Measurements from ENCODE around the gene ENC1. TPM values are rescaled to one million over a fixed set of nuclear protein-coding genes. Genes with fewer than 3 reads are reported as not detected.

The ENC1 gene
- total RNA-seq, 1 experiment from 2014 or later, result 38.8 TPM

DNA sequence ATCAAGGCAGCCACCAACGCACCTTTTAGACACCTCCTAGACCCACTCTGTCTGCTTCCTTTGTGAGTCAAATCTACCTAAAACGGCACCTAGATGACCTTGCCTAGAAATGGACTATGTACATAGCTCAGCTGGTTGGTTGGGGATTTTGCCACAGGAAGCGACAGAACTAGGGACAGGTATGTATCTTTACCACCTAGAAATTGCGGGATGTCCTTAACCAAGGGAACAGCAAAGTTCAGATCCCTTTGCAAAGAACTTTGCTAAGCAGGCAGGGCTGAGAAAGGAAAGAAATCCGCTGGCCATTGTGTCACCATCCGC lies 2.0 kb upstream of the ENC1 start:
- peak overlapping the region; percentile 84; the same call in 1 of the 2 replicates for H3K4me3 ChIP-seq
- peaks cover 19% of the 10 kb centered on the region for H3K36me3 ChIP-seq (ENCODE audit: low read depth)
- H3K27me3 ChIP-seq (ENCODE audit: insufficient read depth, low read depth), result no peaks in the 10 kb centered on the region
- H3K4me1 ChIP-seq (replicated peaks; ENCODE audit: insufficient read depth), result peaks cover 41% of the 10 kb centered on the region
- no peaks in the 10 kb centered on the region for H3K9me3 ChIP-seq (ENCODE audit: insufficient read depth, low read depth)
- H3K9me2 ChIP-seq (ENCODE audit: insufficient read depth), result no peaks in the 10 kb centered on the region
- H3K79me2 ChIP-seq (ENCODE audit: low read depth), result peaks cover 29% of the 10 kb centered on the region
- peaks cover 28% of the 10 kb centered on the region for H4K20me1 ChIP-seq (ENCODE audit: insufficient read depth)
- H3K4me2 ChIP-seq, result peak overlapping the region; percentile 98
- TF ChIP-seq CTCF (conservative IDR thresholded peaks at IDR 0.05), result no peak
- TF ChIP-seq EZH2 (IDR thresholded peaks at IDR 0.05; ENCODE audit: low read depth), result no peak
- BruUV-seq (replicated peaks), result no TSS peak
- ChIA-PET CTCF (interaction anchor here (0.6 to 0.8 kb wide), 2 partner anchors 77 to 607 kb away, joined by 3 to 5 read pairs; no protein-coding TSS in a partner anchor), POLR2A (ENCODE audit: unreplicated experiment) (interaction anchor here (0.6 to 1.2 kb wide), 5 partner anchors 10 to 1768 kb away, joined by 3 to 4 read pairs (median 3); no protein-coding TSS in a partner anchor)
- peak in 1 of 2 experiments; percentile 47 for DNase-seq
- peak overlapping the region; percentile 98 for H3K27ac ChIP-seq
- H2AFZ ChIP-seq, result no peak overlapping the region
- peaks cover 54% of the 10 kb centered on the region for H3F3A ChIP-seq (ENCODE audit: insufficient read depth, low read depth)
- intact Hi-C loops (cut with micrococcal nuclease; ENCODE audit: unreplicated experiment), result loop anchor here (1.0 to 5.0 kb wide), 5 partner anchors 370 to 704 kb away; no protein-coding TSS in a partner anchor

- Histone ChIP-seq H3K9me2 (ENCODE audit: insufficient read depth) (no peaks in the 10 kb centered on the region), H4K20me1 (ENCODE audit: insufficient read depth) (peaks cover 34% of the 10 kb centered on the region), H3K4me2 (peak overlapping the region; percentile 98), H3K4me1 (replicated peaks; ENCODE audit: insufficient read depth) (peaks cover 43% of the 10 kb centered on the region), H3K79me2 (ENCODE audit: low read depth) (peaks cover 35% of the 10 kb centered on the region), H2AFZ (peak overlapping the region; percentile 67), H3F3A (ENCODE audit: insufficient read depth, low read depth) (peaks cover 59% of the 10 kb centered on the region), H3K27ac (peak overlapping the region; percentile 98), H3K4me3 (peak overlapping the region; percentile 84), H3K9me3 (ENCODE audit: insufficient read depth, low read depth) (no peaks in the 10 kb centered on the region), H3K36me3 (ENCODE audit: low read depth) (peaks cover 25% of the 10 kb centered on the region), H3K27me3 (ENCODE audit: insufficient read depth, low read depth) (no peaks in the 10 kb centered on the region)
- peak; percentile 58 to 74 for DNase-seq
- CTCF ChIA-PET, result interaction anchor here (0.6 to 0.8 kb wide), 2 partner anchors 76 to 606 kb away, joined by 3 to 5 read pairs; no protein-coding TSS in a partner anchor
- TSS peak; percentile 73 for BruUV-seq (replicated peaks)
- intact Hi-C loops (cut with micrococcal nuclease; ENCODE audit: unreplicated experiment), result loop anchor here (1.0 to 5.0 kb wide), 9 partner anchors 17 to 703 kb away; no protein-coding TSS in a partner anchor
- TF ChIP-seq CTCF (conservative IDR thresholded peaks at IDR 0.05) (peak; percentile 70), EZH2 (IDR thresholded peaks at IDR 0.05; ENCODE audit: low read depth) (no peak)
- POLR2A ChIA-PET (ENCODE audit: unreplicated experiment), result interaction anchor here (0.6 to 0.9 kb wide), 6 partner anchors 67 to 1768 kb away, joined by 3 to 4 read pairs (median 3); no protein-coding TSS in a partner anchor
Measured at GRCh38 chr5:74641735-74642542, 1.4 kb upstream of the ENC1 start.

DNA sequence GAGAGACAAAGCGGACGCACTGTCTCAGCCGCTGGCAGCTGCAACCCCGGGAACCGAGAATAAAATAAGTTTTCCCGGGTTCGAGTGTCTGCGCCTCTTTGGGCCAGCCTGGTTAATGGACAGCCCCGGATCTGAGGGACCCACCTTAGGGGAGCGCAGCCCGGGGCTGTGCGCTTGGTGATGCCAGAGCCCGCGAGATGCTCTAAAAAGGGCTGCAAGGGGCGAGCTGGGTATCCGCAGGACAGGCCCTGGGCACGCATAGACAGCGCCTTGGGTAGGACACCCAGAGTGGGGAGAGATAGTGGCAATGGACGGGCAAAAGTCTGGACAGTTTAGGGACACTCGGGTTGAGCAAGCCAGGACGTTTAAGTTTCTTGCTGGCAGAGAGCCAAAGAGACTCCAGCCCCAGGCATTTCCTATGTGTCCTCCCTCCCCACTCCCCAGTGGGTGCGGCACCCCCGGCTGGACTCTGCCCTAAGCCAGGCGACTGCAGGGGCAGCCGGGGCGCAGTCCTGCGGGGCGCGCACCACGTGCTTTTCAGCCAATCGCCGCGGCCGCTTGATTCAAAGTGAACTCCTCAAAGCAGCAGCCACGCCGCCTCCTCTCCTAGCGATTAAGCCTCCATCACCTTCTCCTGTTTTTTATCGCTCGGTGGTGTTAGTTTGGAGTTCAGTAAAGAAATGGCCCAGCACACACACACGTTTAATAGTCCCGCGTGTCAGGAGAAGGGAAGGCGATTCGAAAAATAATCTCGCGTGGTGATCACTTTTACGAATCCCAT lies 616 bp upstream of the ENC1 start:
- H3K27me3 ChIP-seq (ENCODE audit: insufficient read depth, low read depth), result no peaks in the 10 kb centered on the region
- intact Hi-C loops (cut with micrococcal nuclease; ENCODE audit: unreplicated experiment), result loop anchor here (1.0 to 5.0 kb wide), 5 partner anchors 16 to 606 kb away; no protein-coding TSS in a partner anchor
- H3K4me1 ChIP-seq (replicated peaks; ENCODE audit: insufficient read depth), result peaks cover 48% of the 10 kb centered on the region
- peak overlapping the region; percentile 98 for H3K4me2 ChIP-seq
- peaks cover 65% of the 10 kb centered on the region for H3F3A ChIP-seq (ENCODE audit: insufficient read depth, low read depth)
- POLR2A ChIA-PET (ENCODE audit: unreplicated experiment), result interaction anchor here (0.5 to 1.3 kb wide), 21 partner anchors 9 to 743 kb away, joined by 3 to 13 read pairs (median 6); no protein-coding TSS in a partner anchor
- peaks cover 29% of the 10 kb centered on the region for H3K36me3 ChIP-seq (ENCODE audit: low read depth)
- TF ChIP-seq EZH2 (IDR thresholded peaks at IDR 0.05; ENCODE audit: low read depth) (no peak), CTCF (conservative IDR thresholded peaks at IDR 0.05) (no peak)
- no TSS peak for BruUV-seq (replicated peaks)
- peak overlapping the region; percentile 84 for H3K4me3 ChIP-seq
- peak; percentile 90 to 91 for DNase-seq
- H4K20me1 ChIP-seq (ENCODE audit: insufficient read depth), result peaks cover 41% of the 10 kb centered on the region
- H3K9me3 ChIP-seq (ENCODE audit: insufficient read depth, low read depth), result no peaks in the 10 kb centered on the region
- CTCF ChIA-PET, result interaction anchor here (1.4 kb wide), 1 partner anchor 606 kb away, joined by 6 read pairs; no protein-coding TSS in a partner anchor
- peaks cover 43% of the 10 kb centered on the region for H3K79me2 ChIP-seq (ENCODE audit: low read depth)
- peak overlapping the region; percentile 67; the same call in 1 of the 2 replicates for H2AFZ ChIP-seq
- H3K27ac ChIP-seq, result peak overlapping the region; percentile 98
- H3K9me2 ChIP-seq (ENCODE audit: insufficient read depth), result no peaks in the 10 kb centered on the region

Measured in PC-9 (cell line).